HG03520 (cell line): ENCODE measurements around the gene BAZ2A.
"Not testable (repeated sequence)": the region's sequence is repeated elsewhere in the genome, so short reads cannot be mapped to it uniquely, and the experiment has no call there.

ENCODE experiments used
- ATAC-seq: cut with Tn5 transposase; IDR thresholded peaks from one replicate; pipeline ENCODE4 v1.9.1; 2021; ENCODE audit warnings: mild to moderate bottlenecking, moderate library complexity; ENCODE audit not compliant: unreplicated experiment

The BAZ2A gene

GRCh38 chr12:56599797-56600196 lies 30.3 kb downstream of the BAZ2A start:
- no peak for ATAC-seq

DNA sequence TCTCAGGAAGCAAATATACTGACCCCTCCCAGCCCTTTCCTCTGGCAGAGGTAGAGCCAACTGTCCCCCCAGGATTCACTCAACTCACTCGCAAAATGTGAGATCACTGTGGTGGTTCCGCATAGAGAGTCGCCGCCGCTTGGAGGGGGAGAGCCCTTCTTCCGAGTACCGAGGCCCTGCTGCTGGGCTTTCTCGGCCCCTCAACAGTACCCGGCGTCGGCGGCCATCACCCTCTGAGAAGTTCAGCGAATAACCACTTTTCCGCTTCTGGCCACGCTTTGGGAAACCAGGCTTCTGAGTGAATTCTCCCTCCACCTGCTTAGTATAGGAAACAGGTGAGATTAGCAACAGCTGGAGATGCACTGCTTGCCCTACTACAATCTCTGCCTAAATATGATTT lies 31.1 kb downstream of the BAZ2A start:
- ATAC-seq: no peak

DNA sequence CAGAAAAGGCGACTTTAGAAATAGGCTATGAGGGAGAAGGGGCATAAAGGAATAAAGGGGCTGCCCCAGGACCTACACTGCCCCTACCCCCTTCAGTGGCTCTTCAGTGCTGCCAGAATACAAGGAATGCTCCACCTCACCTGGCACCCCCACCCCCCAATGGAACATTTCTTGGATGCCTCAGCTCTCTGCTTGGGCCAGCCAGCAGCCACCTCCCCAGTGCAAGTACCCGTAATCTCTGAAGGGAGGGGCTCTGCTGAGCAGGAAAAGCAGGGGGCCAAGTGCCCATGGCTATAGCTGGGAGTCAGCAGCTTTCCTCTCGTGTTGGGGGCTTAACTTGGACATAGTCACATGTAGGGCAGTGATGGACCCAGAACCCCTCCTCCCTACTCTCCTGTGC lies 33.3 kb downstream of the BAZ2A start:
- no peak for ATAC-seq

DNA sequence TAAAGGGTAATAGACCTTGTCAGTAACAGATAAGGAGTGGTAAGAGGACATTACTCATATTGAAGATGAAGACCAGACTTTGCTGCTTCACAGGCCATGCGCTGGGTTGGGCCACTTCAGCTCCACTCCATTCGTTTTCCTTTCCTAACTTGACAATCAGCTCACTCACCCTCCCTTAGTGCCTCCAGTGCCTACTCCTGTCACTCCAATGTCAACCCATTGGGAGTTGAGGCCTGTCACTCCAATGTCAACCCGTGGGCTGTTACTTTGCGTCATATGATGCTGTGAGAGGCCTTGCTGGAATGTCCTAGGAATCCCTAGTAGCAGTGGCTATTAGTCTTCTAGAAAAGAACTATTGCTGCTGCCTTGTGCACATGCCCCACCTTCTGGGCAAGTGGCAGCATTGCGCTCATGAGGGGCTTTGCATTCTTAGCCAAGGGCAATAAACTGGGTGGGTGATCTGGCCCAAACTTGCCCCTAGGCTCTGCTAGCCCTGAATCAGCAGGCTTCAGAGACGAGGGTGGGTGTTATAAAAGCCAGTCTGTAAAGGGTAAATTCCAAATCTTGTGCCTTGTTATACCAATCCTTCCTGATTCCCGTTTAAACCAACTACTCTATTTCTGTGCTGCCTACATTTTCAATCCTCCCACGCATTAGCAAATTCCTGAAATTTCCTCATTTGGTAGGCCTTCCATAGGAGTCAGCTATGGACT lies 36.1 kb downstream of the BAZ2A start:
- no peak for ATAC-seq

GRCh38 chr12:56591961-56592360 lies 38.2 kb downstream of the BAZ2A start:
- ATAC-seq: no peak

- ATAC-seq: no peak
Observed at GRCh38 chr12:56591126-56591525, 39.0 kb downstream of the BAZ2A start.

DNA sequence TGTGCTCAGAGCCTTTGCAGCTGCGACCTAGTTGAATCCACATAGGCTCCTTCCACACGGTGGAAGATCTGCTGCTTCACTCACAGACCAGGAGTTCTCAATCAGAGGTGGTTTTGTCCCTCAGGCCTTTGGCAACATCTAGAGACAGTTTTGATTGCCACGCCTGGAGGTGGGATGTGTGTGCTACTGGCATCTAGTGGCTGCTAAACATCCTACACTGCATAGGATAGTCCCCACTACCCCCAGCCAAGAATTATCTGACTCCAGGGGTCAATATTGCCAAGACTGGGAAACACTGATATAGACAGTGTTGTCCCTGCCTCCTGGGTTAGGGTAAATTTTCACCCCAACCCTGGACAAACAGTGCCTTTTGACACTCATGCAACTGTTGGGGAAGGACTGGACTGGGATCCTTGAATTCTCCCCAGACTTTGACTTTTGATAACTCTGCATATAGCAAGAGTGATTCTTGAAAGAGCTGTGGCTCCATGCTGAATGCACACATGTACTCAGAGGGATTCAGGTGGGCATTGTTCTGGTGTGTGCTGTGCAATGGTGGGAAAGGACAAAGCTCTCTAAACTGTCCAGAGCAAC lies 39.8 kb downstream of the BAZ2A start:
- ATAC-seq: no peak

DNA sequence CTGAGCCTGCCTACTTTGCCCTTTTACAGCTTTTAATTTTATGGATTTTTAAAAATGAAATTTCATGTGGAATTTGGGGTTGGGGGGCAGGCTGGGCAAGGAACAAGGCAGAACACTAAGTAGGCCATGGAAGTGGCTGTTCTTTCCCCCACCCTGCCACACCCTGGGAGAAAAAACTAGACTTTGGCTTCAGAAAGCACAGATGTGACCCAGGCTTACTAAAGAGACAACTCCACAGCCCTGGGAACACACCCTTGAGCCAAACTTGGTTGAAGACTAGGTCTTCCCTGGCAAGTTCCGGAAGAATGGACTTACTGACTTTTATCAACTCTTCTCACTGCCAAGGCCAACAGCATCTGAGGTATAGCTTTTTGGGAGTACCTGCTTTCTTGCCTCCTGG lies 40.3 kb downstream of the BAZ2A start:
- ATAC-seq: no peak

DNA sequence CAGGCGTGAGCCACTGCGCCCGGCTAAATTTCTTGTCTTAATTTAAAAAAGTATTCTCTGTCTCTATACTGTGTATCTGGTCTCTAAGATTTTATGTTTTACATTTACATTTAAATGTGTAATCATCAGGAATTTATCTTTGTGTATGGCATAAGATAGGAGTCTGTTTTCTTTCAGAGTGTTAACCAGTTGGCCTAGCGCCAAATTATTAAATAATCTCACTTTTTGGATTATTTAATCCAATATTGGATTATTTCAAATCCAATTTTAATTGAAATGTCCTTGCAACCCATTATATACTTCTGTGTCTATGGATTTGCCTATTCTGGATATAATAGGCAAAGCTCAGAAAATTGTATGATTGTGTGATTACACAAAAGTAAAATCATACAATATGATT lies 45.0 kb downstream of the BAZ2A start:
- no peak for ATAC-seq

GRCh38 chr12:56581418-56582145 lies 48.5 kb downstream of the BAZ2A start:
- ATAC-seq: no peak

GRCh38 chr12:56578983-56579546 lies 51.1 kb downstream of the BAZ2A start:
- ATAC-seq: no peak

GRCh38 chr12:56577248-56577647 lies 52.9 kb downstream of the BAZ2A start:
- not testable (repeated sequence) for ATAC-seq

DNA sequence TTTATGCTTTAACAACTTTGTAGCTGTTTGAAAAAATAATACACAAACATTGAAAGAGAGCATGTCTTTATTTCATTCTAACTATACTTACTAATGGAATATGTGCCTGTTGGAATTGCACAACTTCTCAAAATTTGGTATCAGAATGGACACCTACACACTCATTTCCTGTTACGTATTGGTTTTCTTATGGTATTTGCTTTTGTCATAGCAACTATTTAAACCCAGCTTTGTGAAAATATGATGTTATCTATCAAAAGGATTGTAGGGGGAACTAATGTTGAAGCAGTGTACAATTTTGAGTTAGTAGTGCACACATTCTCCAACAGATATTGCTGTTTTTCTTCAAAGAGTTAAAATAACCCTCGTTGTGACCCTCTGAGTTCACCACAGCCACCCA lies 55.9 kb downstream of the BAZ2A start:
- ATAC-seq: no peak

GRCh38 chr12:56572288-56572687 lies 57.8 kb downstream of the BAZ2A start:
- no peak for ATAC-seq

GRCh38 chr12:56571121-56571520 lies 59.0 kb downstream of the BAZ2A start:
- no peak for ATAC-seq

DNA sequence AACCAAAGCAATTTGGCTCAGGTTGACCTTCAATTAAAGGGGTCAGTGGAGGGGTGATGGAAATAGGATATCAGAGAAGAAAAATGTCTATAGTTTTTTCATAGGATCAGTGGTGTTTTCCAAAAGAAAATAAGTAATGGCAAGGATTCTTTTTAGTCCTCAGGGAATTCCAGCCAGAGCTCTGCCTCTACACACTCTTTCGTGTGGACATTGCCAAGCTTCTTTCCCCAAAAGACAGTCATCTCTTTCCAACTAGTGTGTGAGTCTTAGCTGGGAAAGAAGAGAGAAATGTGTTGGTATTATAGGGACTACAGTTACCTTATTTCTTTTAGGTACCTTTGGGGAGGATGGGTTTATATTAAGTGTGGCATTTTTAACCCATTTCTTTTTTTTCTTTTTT lies 62.0 kb downstream of the BAZ2A start:
- no peak for ATAC-seq

DNA sequence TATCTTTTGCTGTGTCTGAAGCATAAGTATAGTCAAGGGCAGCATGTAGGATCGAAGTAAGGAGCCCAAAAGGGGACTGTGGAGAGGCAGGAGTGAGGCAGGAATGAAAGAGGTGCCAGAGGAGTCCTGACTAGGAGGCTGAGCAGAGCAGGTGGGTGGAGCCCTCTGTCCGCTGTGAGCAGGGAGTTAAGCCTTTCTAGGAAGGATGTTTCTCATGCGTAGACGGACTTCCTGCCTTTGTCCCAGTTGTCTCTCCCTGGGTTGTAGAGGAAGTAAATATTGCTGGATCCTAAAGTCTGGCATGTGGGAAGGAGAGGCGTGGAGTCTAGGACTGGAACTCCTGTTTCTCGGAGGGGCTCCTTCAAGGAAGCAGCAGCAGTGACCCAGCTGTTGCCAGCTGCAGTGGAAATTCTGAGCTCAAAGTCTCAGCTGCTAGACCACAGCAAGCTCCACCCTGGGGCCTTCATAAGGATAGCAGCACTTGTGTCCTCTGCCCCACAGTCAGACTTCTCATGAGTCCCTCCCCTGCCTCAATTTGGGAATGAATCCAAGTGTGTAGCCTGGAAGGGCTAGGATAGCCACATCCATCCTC lies 64.5 kb downstream of the BAZ2A start:
- ATAC-seq: no peak

DNA sequence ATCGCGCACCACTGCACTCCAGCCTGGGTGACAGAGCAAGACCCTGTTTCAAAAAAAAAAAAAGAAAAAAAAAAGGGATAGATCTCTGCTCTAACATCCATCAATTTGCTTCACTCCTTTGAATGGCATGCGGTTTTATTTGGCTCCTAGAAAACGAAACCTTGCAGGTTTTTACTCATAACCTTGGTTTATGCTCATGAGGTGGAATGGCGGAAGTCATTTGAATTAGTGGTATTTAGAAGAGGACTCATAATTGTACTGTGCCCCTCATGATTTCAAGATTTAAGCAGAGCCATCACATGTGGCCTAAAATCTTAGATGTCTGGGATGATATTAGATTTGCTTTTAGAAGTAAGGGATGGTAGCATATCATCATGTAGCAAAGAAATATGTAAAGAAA lies 79.1 kb downstream of the BAZ2A start:
- ATAC-seq: no peak

- no peak for ATAC-seq
Observed at GRCh38 chr12:56546680-56547079, 83.4 kb downstream of the BAZ2A start.
